SIG-M5 treated with dmso at 0.1 percent for 504 hours (cell line): Measurements from ENCODE around the gene CREB5.
"Not testable (repeated sequence)": the region's sequence is repeated elsewhere in the genome, so short reads cannot be mapped to it uniquely, and the experiment has no call there.

Source experiments
- DNase-seq: peaks from one replicate; lab custom pipeline; 2025; ENCODE audit not compliant: unreplicated experiment; lab: John Stamatoyannopoulos, UW

Gene CREB5

DNA sequence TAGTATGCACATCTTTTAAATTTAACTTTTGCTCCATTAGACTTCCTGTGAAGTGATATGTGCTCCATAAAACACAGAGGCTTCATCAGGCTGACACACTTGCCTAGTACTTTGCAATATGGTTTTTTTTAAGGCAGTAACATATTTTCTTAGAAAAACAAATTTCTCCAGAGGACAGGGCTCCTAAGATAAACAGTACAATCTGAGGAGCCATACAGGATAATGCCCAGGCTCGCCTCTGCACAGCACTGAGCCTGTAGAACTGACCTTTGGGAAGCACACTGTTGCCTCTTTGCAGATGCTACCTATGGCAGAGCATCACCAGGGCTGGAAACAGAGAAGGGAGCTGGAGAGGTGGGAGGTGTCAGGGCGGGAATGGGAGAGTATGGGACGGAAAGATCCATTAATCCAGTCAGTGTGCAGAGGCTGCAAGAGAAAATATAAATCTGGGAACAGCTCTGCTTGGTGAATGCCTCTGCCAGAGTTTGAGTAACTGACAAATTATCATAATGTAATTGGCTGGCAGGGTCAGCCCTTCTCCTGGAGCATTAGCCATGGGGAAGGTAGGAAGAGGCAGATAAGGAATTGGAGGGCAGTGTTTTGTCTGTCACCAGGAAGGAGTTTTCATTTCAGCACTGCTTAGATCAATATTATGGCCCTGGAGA, 132.3 kb downstream of the CREB5 start:
- no peak for DNase-seq

DNA sequence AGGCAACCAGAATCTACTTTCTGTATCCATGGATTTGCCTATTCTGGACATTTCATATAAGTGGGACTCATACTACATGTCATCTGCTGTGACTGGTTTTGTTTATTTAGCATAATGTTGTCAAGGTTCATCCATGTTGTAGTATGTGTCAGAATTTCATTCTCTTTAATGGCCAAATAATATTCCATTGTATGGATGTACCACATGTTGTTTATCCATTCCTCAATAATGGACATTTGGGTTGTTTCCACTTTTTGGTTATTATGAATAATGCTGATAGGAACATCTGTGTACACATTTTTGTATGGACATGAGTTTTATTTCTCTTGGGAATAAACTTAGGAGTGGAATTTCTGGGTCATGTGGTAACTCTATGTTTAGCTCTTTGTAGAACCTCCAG, 133.7 kb downstream of the CREB5 start:
- DNase-seq: no peak

DNA sequence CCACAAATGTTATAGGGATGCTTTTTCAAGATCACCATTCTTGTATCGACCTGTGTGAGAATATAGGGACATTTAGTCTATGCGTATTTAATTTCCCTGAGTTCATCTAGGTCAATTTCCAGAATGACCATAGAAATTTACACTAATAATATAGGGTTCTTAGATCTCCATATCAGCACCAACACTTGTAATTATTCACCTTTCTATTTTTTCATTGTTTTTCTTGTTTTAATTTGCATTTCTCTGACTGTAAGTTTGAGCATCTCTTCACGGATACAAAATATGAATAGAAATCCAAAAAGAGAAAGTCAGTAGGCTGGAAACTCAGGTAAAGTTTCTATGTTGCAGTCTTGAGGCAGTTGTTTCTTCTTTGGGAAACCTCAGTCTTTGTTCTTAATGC, 134.8 kb downstream of the CREB5 start:
- no peak for DNase-seq

- DNase-seq: no peak
These were observed 136.1 kb downstream of the CREB5 start for GRCh38 chr7:28548416-28548815.

DNA sequence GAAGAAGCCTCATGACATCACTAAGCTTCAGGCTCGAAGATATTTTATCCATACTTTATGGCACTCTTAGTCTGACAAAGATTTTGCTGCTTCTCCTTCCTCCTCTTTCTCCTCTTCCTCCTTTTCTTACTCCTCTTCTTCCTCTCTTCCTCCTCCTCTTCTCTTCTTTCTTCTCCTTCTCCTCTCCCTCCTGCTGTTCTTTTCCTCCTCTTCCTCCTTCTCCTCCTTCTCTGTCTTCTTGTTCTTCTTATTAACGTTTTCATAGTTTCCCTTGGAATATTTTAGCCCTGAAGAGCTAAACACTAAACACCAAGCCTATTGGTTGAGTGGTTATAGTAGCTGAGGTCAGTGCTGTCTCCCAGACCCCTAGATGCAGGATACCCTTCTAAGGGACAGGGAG, 137.7 kb downstream of the CREB5 start:
- no peak for DNase-seq

GRCh38 chr7:28550580-28551186, 138.4 kb downstream of the CREB5 start:
- no peak for DNase-seq

DNA sequence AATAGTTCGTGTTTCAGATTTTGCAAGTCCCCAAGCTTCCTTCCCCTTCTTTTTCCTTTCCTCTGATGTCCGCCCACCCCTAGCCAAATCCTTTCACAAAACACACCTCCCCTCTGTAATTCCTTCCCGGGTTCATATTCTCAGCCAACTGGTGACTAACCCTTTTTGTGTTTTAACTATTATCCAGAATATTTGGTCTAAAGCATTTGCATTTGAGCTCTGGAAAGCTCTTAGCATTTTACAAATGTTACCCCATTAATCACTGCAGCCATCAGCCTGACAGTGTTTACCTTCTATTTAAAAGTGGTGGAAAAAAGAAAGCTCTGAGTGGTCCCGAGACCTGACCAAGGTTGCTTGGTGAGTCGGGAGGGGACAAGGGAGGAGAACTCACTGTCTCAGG, 139.0 kb downstream of the CREB5 start:
- no peak for DNase-seq

- not testable (repeated sequence) for DNase-seq
These were observed 139.4 kb downstream of the CREB5 start for GRCh38 chr7:28551766-28552165.

GRCh38 chr7:28554802-28555471, 142.6 kb downstream of the CREB5 start:
- DNase-seq: no peak

DNA sequence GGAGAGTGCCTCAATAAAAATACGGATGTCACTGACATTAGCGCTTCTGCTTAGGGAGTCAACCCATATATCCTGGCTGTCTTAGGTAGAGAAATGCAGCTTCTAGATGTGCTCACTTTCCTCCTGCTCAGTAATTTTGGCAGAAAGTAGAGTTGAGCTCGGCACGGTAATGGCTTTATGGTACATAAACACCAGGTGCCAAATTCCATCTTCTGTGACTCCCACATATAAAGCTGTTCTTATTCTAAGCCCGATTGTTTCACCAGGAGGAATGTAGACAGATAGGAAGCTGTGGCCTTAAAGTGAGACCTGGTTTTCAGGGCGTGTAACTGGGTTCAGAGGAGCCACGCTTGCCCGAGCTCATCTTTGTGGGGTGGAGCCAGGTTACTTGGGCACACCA, 143.7 kb downstream of the CREB5 start:
- DNase-seq: no peak

GRCh38 chr7:28556671-28557070, 144.4 kb downstream of the CREB5 start:
- DNase-seq: no peak

DNA sequence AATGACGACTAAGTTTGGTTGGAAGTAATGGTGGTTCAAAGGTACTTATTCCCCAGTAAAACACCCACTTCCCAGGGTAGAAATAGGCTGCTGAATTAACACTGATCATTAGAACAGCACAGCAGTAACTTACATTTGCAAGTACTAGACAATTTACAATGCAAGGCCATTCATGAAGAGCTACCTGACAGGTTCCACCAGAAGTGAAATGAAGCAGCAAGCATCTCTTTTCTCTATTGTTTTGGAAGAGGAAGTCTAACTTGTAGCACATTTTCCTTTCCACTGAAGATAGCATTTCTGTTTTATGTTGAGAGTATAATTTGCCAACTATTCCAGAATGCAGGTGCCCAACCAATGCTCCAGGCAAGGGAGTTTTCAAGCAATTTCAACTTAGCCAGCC, 145.9 kb downstream of the CREB5 start:
- no peak for DNase-seq

- no peak for DNase-seq
These were observed 148.4 kb downstream of the CREB5 start for GRCh38 chr7:28560767-28561166.

DNA sequence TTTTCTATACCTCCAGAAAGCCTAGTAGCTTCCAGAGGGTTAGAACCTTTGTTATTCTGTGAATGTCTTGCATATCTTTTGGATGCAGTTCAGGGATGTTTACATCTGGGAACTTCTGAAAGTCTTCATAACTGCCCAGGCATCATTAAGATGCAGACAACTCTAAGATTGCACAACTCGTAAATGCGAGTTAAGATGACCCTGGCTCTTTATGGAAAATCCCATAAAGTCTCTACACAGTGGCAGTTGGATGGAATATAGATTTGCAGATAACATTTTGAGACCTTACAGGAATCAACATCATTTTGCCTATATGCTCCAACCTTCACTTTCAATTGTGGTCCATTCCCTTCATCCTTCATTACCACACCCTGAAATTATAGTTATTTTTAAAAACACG, 151.7 kb downstream of the CREB5 start:
- DNase-seq: no peak

- no peak for DNase-seq
These were observed 152.5 kb downstream of the CREB5 start for GRCh38 chr7:28564755-28565374.

GRCh38 chr7:28565980-28566379, 153.7 kb downstream of the CREB5 start:
- DNase-seq: no peak

DNA sequence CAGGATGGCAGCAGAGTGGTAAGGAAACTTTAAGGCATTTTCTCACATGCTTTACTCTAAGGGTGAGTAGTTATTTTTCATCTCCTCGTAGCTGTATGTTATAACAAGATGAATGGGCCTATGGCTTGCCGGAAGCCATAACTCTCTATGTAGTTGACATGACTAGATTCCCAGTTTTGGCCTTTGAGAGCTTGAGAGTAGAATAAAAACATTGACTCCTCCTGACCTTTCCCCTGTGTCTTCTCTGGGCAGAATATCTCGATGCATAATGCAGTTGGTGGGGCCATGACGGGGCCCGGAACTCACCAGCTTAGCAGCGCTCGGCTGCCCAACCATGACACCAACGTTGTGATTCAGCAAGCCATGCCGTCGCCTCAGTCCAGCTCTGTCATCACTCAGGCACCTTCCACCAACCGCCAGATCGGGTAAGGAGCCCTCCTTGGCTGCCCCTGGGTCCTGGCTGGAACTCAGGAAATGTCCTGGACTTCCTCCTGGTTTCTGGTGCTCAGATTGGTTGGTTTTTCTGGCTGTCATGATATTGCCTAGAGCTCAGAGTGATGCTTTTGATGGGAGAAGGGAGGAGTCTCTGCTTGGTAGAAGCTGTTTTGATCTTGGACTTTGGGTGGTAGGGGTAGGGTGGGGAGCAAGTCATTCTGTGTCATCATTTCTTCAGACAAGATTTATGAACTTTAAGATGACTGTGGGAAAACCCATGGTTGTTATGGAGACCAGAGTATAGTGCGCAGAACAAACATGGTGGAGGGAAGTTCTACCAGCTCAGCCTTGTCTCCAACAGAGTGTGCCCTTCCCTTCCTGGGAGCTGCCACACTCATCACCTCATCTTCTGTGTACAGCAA, 158.0 kb downstream of the CREB5 start:
- no peak for DNase-seq

- DNase-seq: no peak
These were observed 158.6 kb downstream of the CREB5 start for GRCh38 chr7:28570970-28571288.

GRCh38 chr7:28571405-28571804, 159.1 kb downstream of the CREB5 start:
- no peak for DNase-seq

DNA sequence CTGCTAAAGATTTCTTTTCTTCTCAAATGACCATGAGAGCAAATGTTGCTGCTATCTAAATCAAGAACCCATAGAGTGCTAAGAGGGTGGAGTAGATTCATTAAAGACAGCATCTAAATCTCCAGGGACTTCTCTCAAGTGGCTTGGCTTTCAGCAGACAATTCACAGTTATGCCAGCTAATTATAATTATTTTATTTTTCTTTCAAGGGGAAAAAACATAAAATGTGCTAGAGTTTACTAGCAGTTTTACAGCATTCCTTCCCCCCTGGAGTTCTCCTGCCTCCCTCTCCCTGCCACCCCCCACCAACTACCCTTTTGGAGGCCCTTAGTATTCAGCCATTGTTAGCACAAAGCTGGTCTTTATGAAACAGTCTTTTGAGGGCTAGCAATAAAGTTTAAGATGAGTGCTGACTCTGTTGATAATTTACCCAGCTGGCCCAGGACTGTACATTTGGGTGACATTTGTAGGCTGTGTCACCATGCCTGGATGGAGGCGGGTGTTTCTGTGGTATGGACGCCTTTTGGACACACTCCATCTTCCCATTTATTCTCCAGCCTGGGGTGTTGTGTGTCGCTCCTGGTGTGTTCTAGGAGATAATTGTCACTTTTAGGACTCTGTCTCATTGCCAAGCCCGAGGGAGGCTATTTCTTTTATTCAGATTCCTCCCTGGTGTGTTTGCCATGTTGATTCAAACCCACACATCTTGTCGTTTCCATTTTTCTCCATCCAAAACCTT, 160.2 kb downstream of the CREB5 start:
- no peak for DNase-seq
